ENCODE measurements around the gene TSSC4. TPM values are rescaled to one million over a fixed set of nuclear protein-coding genes. Genes with fewer than 3 reads are reported as not detected.
"Not testable (repeated sequence)": the region's sequence is repeated elsewhere in the genome, so short reads cannot be mapped to it uniquely, and the experiment has no call there.

Gene TSSC4
- total RNA-seq, result 70.8 and 76.4 TPM in 2 replicates

GRCh38 chr11:2400069-2400761, at the start of gene TSSC4:
Gene TSSC4, plus strand, starts transcription at chr11:2400750. Its CDS starts 1,884 bp downstream, at chr11:2402634.
- no peaks in the 10 kb centered on the region for H3K27me3 Mint-ChIP-seq (ENCODE audit: insufficient read depth)
- intact Hi-C loops (cut with micrococcal nuclease), result loop anchor here (1.0 to 5.0 kb wide), 11 partner anchors 20 to 1022 kb away; partner anchors contain the start of genes LSP1, NAP1L4, PHLDA2 and TRPM5
- H3K9me3 Mint-ChIP-seq, result no peaks in the 10 kb centered on the region
- peaks cover 8% of the 10 kb centered on the region for H3K36me3 Mint-ChIP-seq (ENCODE audit: low read depth)
- H3K27ac Mint-ChIP-seq, result peak within 1 kb of the TSS; percentile 84
- peak; percentile 99 for DNase-seq (ENCODE audit: low spot score)
- no peaks in the 10 kb centered on the region for H3K4me1 Mint-ChIP-seq (ENCODE audit: low read depth)
- H3K4me3 Mint-ChIP-seq, result peak within 1 kb of the TSS; percentile 92

- H3K36me3 Mint-ChIP-seq (ENCODE audit: low read depth), result no peaks in the 10 kb centered on the region
- peaks cover 5% of the 10 kb centered on the region for H3K9me3 Mint-ChIP-seq
- no peak for DNase-seq (ENCODE audit: low spot score)
- H3K4me1 Mint-ChIP-seq (ENCODE audit: low read depth), result no peaks in the 10 kb centered on the region
- no peak overlapping the region for H3K27ac Mint-ChIP-seq
- peaks cover 3% of the 10 kb centered on the region for H3K27me3 Mint-ChIP-seq (ENCODE audit: insufficient read depth)
- intact Hi-C loops (cut with micrococcal nuclease), result no loop called here
- H3K4me3 Mint-ChIP-seq, result no peak overlapping the region
Observed at GRCh38 chr11:2351701-2352100, 48.8 kb upstream of the TSSC4 start.

GRCh38 chr11:2352420-2352819, 48.1 kb upstream of the TSSC4 start:
- Mint-ChIP-seq H3K36me3 (ENCODE audit: low read depth) (no peaks in the 10 kb centered on the region), H3K27me3 (ENCODE audit: insufficient read depth) (peaks cover 3% of the 10 kb centered on the region), H3K4me3 (no peak overlapping the region), H3K27ac (no peak overlapping the region), H3K9me3 (peaks cover 5% of the 10 kb centered on the region), H3K4me1 (ENCODE audit: low read depth) (no peaks in the 10 kb centered on the region)
- intact Hi-C loops (cut with micrococcal nuclease), result no loop called here
- no peak for DNase-seq (ENCODE audit: low spot score)

- H3K36me3 Mint-ChIP-seq (ENCODE audit: low read depth), result no peaks in the 10 kb centered on the region
- DNase-seq (ENCODE audit: low spot score), result no peak
- H3K4me1 Mint-ChIP-seq (ENCODE audit: low read depth), result no peaks in the 10 kb centered on the region
- no peak overlapping the region for H3K27ac Mint-ChIP-seq
- H3K27me3 Mint-ChIP-seq (ENCODE audit: insufficient read depth), result no peaks in the 10 kb centered on the region
- H3K4me3 Mint-ChIP-seq, result no peak overlapping the region
- H3K9me3 Mint-ChIP-seq, result no peaks in the 10 kb centered on the region
- intact Hi-C loops (cut with micrococcal nuclease), result no loop called here
Observed at GRCh38 chr11:2355000-2355644, 45.4 kb upstream of the TSSC4 start.

GRCh38 chr11:2357246-2357645, 43.3 kb upstream of the TSSC4 start:
- intact Hi-C loops (cut with micrococcal nuclease), result no loop called here
- no peaks in the 10 kb centered on the region for H3K4me1 Mint-ChIP-seq (ENCODE audit: low read depth)
- no peak overlapping the region for H3K27ac Mint-ChIP-seq
- H3K9me3 Mint-ChIP-seq, result no peaks in the 10 kb centered on the region
- no peak overlapping the region for H3K4me3 Mint-ChIP-seq
- H3K27me3 Mint-ChIP-seq (ENCODE audit: insufficient read depth), result no peaks in the 10 kb centered on the region
- no peak for DNase-seq (ENCODE audit: low spot score)
- no peaks in the 10 kb centered on the region for H3K36me3 Mint-ChIP-seq (ENCODE audit: low read depth)

GRCh38 chr11:2357651-2358050, 42.9 kb upstream of the TSSC4 start:
- intact Hi-C loops (cut with micrococcal nuclease); H3K27me3 Mint-ChIP-seq (ENCODE audit: insufficient read depth); H3K36me3 Mint-ChIP-seq (ENCODE audit: low read depth); H3K27ac Mint-ChIP-seq; H3K4me3 Mint-ChIP-seq; H3K9me3 Mint-ChIP-seq; DNase-seq (ENCODE audit: low spot score); H3K4me1 Mint-ChIP-seq (ENCODE audit: low read depth): not testable (repeated sequence)

- Mint-ChIP-seq H3K27me3 (ENCODE audit: insufficient read depth) (no peaks in the 10 kb centered on the region), H3K9me3 (no peaks in the 10 kb centered on the region), H3K27ac (no peak overlapping the region), H3K4me1 (ENCODE audit: low read depth) (no peaks in the 10 kb centered on the region), H3K36me3 (ENCODE audit: low read depth) (no peaks in the 10 kb centered on the region), H3K4me3 (no peak overlapping the region)
- intact Hi-C loops (cut with micrococcal nuclease), result no loop called here
- no peak for DNase-seq (ENCODE audit: low spot score)
Observed at GRCh38 chr11:2358754-2359442, 41.7 kb upstream of the TSSC4 start.

- no peaks in the 10 kb centered on the region for H3K36me3 Mint-ChIP-seq (ENCODE audit: low read depth)
- no peaks in the 10 kb centered on the region for H3K4me1 Mint-ChIP-seq (ENCODE audit: low read depth)
- H3K27ac Mint-ChIP-seq, result no peak overlapping the region
- intact Hi-C loops (cut with micrococcal nuclease), result no loop called here
- H3K4me3 Mint-ChIP-seq, result no peak overlapping the region
- H3K9me3 Mint-ChIP-seq, result no peaks in the 10 kb centered on the region
- H3K27me3 Mint-ChIP-seq (ENCODE audit: insufficient read depth), result no peaks in the 10 kb centered on the region
- no peak for DNase-seq (ENCODE audit: low spot score)
Observed at GRCh38 chr11:2359557-2359956, 41.0 kb upstream of the TSSC4 start.

GRCh38 chr11:2360081-2360642, 40.4 kb upstream of the TSSC4 start:
- no peak overlapping the region for H3K4me3 Mint-ChIP-seq

GRCh38 chr11:2361565-2361964, 39.0 kb upstream of the TSSC4 start:
- H3K27me3 Mint-ChIP-seq (ENCODE audit: insufficient read depth), result no peaks in the 10 kb centered on the region
- H3K36me3 Mint-ChIP-seq (ENCODE audit: low read depth), result no peaks in the 10 kb centered on the region
- intact Hi-C loops (cut with micrococcal nuclease), result no loop called here
- DNase-seq (ENCODE audit: low spot score), result no peak
- H3K9me3 Mint-ChIP-seq, result no peaks in the 10 kb centered on the region
- H3K4me1 Mint-ChIP-seq (ENCODE audit: low read depth), result no peaks in the 10 kb centered on the region
- no peak overlapping the region for H3K27ac Mint-ChIP-seq
- H3K4me3 Mint-ChIP-seq, result no peak overlapping the region

More at GRCh38 chr11:2360081-2360642, 40.4 kb upstream of the TSSC4 start:
- no peaks in the 10 kb centered on the region for H3K9me3 Mint-ChIP-seq
- intact Hi-C loops (cut with micrococcal nuclease), result no loop called here
- no peak overlapping the region for H3K27ac Mint-ChIP-seq
- DNase-seq (ENCODE audit: low spot score), result no peak
- no peaks in the 10 kb centered on the region for H3K36me3 Mint-ChIP-seq (ENCODE audit: low read depth)
- H3K27me3 Mint-ChIP-seq (ENCODE audit: insufficient read depth), result no peaks in the 10 kb centered on the region
- no peaks in the 10 kb centered on the region for H3K4me1 Mint-ChIP-seq (ENCODE audit: low read depth)

GRCh38 chr11:2362414-2362813, 38.1 kb upstream of the TSSC4 start:
- Mint-ChIP-seq H3K4me3 (no peak overlapping the region), H3K36me3 (ENCODE audit: low read depth) (no peaks in the 10 kb centered on the region), H3K27ac (no peak overlapping the region), H3K9me3 (no peaks in the 10 kb centered on the region), H3K27me3 (ENCODE audit: insufficient read depth) (no peaks in the 10 kb centered on the region), H3K4me1 (ENCODE audit: low read depth) (no peaks in the 10 kb centered on the region)
- intact Hi-C loops (cut with micrococcal nuclease), result no loop called here
- no peak for DNase-seq (ENCODE audit: low spot score)

GRCh38 chr11:2363130-2363529, 37.4 kb upstream of the TSSC4 start:
- Mint-ChIP-seq H3K4me3 (no peak overlapping the region), H3K36me3 (ENCODE audit: low read depth) (no peaks in the 10 kb centered on the region), H3K27ac (no peak overlapping the region), H3K9me3 (no peaks in the 10 kb centered on the region), H3K27me3 (ENCODE audit: insufficient read depth) (no peaks in the 10 kb centered on the region), H3K4me1 (ENCODE audit: low read depth) (no peaks in the 10 kb centered on the region)
- DNase-seq (ENCODE audit: low spot score), result no peak
- intact Hi-C loops (cut with micrococcal nuclease), result no loop called here

Measured in activated T-helper 1 cell treated with anti-CD3 and anti-CD28 coated beads, Interleukin-12 subunit alpha, Interleukin-12 subunit beta, Interleukin-2, Interleukin-4 antibody, amounts not matched to agents 30 ng/mL and 10 ng/mL and 1 ng/mL, durations not matched to agents 14 hours and 24 hours and 36 hours (primary cell).